HG03342 (cell line): ENCODE data around the gene TMEM79.

Source experiments
- ATAC-seq: cut with Tn5 transposase; IDR thresholded peaks from one replicate; pipeline ENCODE4 v1.9.1; 2021; ENCODE audit warnings: mild to moderate bottlenecking, moderate library complexity; ENCODE audit not compliant: unreplicated experiment

The TMEM79 gene

GRCh38 chr1:156284112-156284511, at the start of gene TMEM79:
TMEM79 (plus strand) TSS chr1:156284325; CDS start chr1:156285227, 902 bp downstream.
- ATAC-seq: no peak

- ATAC-seq: no peak
These were observed 48.0 kb upstream of the TMEM79 start for GRCh38 chr1:156236164-156236563.

DNA sequence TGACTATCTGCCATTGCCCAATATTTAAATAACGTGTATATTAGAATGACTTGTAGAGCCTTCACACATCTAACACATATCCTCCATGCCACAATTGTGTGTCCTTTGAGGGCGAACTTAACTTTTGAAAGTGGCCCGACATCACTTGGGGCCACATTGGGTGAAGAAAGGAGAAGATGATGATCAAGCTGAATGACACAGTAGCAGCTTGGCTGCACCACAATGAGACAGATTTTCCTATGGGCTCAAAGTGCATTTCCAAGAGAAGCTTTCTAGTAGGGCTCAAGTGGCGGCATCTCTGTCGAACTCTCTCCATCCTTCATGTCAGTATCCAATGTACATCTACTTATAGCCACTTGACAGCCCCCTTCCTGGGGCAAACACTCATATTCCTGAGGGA, 45.9 kb upstream of the TMEM79 start:
- no peak for ATAC-seq

DNA sequence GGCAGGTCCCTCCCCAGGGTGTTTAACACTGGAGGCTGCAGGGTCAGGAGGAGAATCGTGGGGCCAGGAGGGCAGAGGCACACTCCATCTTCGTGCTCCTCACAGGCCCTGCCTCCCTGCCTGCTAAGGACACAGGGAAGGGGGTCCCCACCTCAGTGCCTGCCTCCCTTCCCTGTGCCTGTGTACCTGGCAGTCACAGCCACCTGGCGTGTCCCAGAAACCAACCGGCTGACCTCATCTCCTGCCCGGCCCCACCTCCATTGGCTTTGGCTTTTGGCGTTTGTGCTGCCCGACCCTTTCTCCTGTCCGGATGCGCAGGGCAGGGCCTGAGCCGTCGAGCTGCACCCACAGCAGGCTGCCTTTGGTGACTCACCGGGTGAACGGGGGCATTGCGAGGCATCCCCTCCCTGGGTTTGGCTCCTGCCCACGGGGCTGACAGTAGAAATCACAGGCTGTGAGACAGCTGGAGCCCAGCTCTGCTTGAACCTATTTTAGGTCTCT, 42.8 kb upstream of the TMEM79 start:
- ATAC-seq: no peak

DNA sequence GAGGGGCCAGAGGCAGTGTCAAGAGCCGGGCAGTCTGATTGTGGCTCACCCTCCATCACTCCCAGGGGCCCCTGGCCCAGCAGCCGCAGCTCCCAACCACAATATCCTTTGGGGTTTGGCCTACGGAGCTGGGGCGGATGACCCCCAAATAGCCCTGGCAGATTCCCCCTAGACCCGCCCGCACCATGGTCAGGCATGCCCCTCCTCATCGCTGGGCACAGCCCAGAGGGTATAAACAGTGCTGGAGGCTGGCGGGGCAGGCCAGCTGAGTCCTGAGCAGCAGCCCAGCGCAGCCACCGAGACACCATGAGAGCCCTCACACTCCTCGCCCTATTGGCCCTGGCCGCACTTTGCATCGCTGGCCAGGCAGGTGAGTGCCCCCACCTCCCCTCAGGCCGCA, 42.2 kb upstream of the TMEM79 start, which contains the start of gene BGLAP:
BGLAP (plus strand) TSS at position 259 of the 400 bp plus-strand sequence; CDS start at position 307, 48 bp downstream.
- no peak for ATAC-seq

- no peak for ATAC-seq
These were observed 41.4 kb upstream of the TMEM79 start for GRCh38 chr1:156242738-156243137.

- no peak for ATAC-seq
These were observed 40.0 kb upstream of the TMEM79 start for GRCh38 chr1:156244126-156244525.

DNA sequence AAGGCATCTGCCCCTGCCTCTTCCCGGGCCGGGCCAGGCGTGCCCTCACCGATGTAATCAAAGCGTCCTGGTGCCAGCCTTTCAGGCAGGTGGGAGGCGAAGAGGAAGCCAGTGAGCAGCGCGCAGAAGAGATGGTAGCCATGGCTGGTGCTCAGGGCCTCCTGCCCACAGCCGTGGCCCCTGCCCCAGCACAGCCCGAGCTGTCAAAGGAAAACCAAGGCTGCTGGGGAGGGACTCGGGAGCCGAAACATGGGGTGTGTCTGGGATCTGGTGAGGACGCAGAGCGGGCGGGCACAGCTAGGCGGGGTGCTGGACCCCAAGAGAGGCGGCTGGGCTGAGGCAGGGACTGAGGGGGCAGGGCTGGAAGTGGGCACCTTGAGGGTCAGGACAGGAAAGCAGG, 39.4 kb upstream of the TMEM79 start:
- no peak for ATAC-seq

DNA sequence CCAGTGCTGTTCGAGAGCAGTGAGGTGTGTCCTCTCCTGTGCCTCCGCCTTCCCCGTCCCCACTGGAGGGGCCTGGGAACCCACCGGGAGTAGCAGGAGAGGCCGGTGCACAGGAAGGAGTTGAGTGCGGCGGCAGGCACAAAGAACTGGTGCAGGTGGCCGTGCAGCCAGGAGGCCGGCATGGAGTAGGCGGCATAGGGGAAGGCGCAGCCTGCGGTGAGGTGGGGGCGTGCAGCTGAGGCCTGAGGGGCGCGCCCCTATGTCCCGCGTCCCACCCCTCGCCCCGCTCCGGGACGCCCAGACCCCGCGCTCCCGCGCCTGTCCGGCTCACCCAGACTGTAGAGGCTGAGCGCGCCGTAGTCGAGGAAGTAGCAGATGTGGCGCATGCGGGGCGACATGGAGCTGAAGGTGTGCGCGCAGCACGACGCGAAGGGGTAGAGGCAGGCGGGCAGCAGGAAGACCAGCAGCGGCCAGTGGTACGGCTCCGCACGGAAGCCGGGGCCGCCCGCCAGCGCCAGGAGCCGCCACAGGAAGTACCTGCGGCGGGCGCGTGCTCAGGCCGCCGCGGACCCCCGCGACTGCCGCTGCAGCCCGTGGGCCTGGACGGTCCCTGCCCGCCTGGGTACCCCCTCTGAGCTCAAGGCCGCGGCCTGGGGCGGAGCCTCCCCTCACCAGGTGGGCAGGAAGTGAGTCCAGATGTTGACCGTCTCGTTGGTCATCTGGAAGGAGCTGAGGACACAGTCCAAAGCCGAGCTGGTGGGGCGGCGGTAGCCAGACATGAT, 38.5 kb upstream of the TMEM79 start:
- ATAC-seq: no peak

- ATAC-seq: no peak
These were observed 37.8 kb upstream of the TMEM79 start for GRCh38 chr1:156246241-156246780.

DNA sequence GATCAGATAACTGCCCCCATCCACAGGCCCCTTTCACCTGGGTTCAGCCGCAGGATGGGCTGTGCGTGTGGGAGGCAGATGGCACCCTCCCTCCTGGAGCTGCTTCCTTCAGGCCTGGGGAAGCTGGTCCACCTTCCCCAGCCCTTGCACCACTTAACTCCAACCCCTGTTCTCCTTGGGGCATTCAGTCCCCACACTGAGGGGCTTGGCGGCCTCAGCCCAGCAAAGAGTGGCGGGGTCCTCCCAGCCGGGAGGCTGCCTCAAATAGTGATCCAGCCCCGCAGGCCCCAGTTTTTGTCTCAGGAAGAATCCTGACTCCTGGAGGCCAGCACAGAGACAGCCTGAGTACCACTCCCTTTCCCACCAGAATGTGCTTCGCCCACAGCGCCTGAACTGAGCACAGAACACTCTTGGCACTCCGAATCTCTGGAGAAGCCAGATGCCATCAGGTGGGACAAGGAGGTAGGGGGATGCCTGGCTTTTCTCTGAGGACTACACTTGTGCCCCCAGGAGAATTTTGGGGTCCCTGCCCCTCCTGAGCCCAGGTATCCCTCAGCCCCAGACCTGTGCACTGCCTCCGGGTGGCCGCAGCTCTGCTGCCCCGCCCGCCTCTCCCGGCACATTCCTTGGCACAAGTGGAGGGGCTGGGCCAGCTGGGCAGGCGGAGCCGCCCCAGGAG, 37.2 kb upstream of the TMEM79 start:
- ATAC-seq: no peak

DNA sequence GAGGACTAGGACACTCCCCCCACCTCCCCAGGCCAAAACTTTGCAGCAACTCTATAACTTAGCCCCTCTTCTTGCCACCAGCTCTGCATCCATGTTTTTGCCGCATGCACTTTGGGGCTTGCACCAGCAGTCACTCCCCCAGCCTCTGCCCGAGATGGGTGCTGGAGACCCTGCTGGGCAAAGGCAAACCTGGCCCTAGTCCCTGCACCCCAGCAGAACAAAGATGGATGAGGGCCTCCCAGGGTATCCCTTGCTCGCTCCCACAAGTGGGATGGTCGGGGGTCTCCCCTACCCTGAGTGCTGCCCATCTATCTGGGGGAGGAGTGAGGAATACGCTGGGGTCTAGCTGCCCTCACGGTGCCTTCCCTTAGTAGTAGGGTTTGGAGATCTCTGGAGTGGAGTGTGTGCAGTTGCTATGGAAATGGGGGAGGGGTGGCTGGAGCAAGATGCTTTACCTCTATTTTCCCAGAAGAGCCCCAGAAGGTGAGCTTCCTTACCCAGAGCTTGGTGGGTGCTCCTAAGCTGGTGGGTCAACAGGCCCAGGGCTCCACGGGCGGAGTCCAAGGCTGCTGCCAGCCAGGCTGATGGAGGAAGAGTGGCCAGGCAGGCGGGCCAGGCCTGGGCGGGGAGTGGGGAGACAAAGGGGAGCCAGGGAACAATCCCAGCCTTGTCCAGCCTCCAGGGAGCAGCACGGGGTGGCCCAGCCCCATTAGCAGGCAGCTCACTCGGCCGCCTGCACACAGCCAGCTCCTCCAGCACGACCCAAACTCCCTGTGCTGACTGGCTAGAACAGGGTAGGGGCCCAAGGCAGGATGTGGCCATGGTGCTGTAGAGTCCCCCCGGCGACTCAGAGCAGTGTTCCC, 36.4 kb upstream of the TMEM79 start, which contains the start of gene PAQR6:
PAQR6 (minus strand) TSS at position 597 of the 863 bp plus-strand sequence. CDS start 1,325 bp downstream, outside the sequence.
- ATAC-seq: no peak

- no peak for ATAC-seq
These were observed 35.8 kb upstream of the TMEM79 start for GRCh38 chr1:156248323-156248683.

GRCh38 chr1:156249593-156249992, 34.5 kb upstream of the TMEM79 start:
- ATAC-seq: no peak

- ATAC-seq: no peak
These were observed 32.6 kb upstream of the TMEM79 start for GRCh38 chr1:156251527-156251926.

DNA sequence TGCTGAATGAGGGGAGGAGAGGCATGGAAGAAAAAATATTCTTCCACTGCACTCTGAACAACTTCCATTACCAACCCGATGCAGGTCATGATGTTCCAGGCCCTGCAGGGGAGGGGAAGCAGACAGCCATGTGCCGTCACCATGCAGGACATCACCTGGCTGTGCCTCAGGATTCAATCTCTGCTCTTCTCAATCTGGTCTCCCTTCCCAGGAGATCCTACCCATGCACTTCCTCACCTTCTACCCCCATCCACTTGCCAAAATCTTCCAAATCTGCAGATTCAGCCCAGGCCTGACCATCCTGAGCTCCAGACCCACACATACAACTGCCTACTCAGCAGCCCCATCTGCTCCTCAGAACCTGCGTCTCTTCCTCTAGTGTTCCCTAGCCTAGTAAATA, 30.5 kb upstream of the TMEM79 start:
- ATAC-seq: no peak

DNA sequence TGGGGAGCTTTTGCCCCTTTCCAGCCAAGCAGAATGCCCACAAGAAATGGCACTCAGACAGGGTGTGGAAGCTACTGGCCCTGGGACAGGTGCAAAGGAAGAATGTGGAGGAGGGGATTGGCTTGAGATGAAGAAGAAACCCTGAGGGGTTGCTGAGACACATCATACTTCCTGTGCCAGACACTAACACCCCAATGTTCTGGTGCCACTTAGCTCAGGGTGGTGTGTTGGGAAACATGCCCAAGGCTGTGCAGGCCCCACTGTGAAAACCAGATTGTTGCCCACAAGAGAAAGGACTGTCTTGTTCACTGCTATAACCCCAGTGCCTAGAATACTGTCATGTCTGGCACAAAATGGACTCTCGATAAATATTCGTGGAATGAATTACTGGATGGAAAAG, 26.4 kb upstream of the TMEM79 start:
- ATAC-seq: no peak

DNA sequence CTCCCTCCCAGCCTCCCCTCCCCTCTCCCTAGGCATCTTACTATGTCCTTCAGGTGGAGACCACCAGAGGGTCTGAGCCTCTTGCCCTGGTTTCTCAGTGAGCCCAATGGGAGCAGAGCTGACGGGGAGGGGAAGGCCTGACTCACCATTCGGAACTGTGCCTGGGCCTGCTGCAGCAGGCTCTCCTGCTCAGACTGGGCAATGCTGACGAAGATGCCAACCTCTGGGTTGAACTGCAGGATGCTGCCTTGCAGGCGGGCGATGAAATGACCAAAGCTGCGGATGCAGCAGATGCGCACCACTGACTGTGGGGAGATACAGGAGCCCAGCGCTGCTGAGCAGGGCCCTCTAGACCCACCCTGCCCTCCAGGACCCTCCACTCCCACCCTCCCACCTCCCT, 25.3 kb upstream of the TMEM79 start:
- ATAC-seq: no peak

- no peak for ATAC-seq
These were observed 24.3 kb upstream of the TMEM79 start for GRCh38 chr1:156259805-156260204.

- no peak for ATAC-seq
These were observed 23.2 kb upstream of the TMEM79 start for GRCh38 chr1:156260896-156261295.
